ENCODE measurements around the gene TRAF2.
A peak's percentile ranks its signal among the peaks of the same experiment; 100 is the strongest.

TRAF2 gene

DNA sequence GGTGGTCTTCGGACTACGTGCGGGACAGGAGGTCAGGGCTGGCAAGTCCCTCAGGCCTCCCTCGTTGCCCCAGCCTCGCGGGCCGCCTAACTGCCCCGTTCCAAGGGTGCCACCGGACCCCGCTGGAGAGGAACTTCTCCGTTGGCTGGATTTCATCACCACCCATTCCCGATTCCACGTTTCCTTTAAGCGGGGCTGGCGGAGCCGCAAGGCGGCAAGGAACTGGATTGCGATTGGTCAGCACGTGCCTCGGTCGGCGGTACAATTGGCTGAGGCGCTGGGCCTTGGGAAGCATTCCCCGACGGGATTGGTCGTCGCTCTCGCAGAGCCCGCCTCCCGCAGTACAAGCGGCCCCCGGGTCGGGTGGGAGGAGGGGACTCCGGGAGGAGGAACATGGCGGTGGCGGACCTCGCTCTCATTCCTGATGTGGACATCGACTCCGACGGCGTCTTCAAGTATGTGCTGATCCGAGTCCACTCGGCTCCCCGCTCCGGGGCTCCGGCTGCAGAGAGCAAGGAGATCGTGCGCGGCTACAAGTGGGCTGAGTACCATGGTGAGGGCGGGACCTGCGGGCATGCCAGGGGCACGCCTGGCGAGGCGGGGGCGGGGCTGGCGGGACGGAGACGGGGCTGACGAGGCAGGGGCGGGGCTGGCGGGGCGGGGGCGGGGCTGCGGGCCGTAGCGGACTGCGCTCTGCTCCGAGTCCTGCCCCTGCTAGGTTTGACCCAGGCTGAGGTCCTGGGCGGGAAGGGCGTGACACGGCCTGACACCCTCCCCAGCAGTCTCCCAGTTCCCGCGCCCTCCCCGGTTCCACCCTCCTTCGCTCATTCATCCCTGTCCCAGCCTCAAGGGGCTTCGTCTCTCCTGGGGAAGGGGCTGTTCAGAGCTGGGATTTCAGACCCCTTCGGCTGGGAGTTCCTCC lies 37.0 kb upstream of the TRAF2 start, which contains the start of gene PHPT1:
PHPT1 (plus strand) TSS at position 372 of the 922 bp plus-strand sequence; CDS start at position 394, 22 bp downstream.
- H3K9me3 ChIP-seq (ENCODE audit: control insufficient read depth, insufficient read depth, low read length): no peaks in the 10 kb centered on the region
- peak within 1 kb of the TSS; percentile 95 for H3K27ac ChIP-seq (ENCODE audit: low read depth, low read length)
- peaks cover 7% of the 10 kb centered on the region; the same call in 1 of the 2 replicates for H3K4me1 ChIP-seq (ENCODE audit: control insufficient read depth, insufficient read depth, low read length)
- H3K27me3 ChIP-seq (ENCODE audit: control insufficient read depth, insufficient read depth, low read length): no peaks in the 10 kb centered on the region
- peaks cover 20% of the 10 kb centered on the region for H3K36me3 ChIP-seq (ENCODE audit: control insufficient read depth, insufficient read depth, low read length)
- peak within 1 kb of the TSS; percentile 83 for H3K4me3 ChIP-seq (ENCODE audit: low read depth, low read length)
- H3K9ac ChIP-seq (ENCODE audit: low read depth, low read length): peak within 1 kb of the TSS; percentile 88

DNA sequence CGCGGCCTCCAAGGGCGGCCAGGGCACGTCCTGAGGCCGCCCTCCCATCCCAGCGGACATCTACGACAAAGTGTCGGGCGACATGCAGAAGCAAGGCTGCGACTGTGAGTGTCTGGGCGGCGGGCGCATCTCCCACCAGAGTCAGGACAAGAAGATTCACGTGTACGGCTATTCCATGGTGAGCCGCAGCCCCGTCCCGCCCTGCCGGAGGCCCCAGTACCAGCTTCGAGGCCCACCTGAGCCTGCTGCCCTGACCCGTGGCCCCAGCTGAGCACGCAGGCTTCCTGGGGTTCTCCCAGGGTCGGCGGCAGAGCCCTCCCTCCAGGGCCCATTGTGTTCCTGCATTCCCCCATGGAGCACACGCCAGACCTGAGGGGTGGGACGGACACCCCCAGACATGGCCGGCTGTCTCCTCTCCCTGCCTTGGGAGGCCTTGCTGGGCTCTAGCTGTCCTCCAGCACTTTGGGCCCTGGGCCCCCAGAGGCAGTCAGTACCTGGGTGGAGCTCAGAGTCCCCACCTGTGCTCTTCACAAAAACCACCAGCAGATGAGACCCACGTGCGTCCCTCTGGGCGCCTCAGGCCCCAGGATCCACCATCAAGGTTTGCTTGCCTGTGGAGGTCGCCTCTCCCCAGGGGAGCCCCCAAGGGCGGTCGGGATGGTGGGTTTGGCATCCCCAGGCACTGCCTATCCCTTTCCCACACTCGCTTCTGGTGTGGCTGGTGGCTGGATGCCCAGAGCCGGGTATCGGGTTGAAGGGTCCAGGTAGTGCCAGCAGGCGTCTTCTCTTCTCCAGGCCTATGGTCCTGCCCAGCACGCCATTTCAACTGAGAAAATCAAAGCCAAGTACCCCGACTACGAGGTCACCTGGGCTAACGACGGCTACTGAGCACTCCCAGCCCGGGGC lies 36.1 kb upstream of the TRAF2 start:
- Histone ChIP-seq H3K4me1 (ENCODE audit: control insufficient read depth, insufficient read depth, low read length) (peaks cover 7% of the 10 kb centered on the region; the same call in 1 of the 2 replicates), H3K9me3 (ENCODE audit: control insufficient read depth, insufficient read depth, low read length) (no peaks in the 10 kb centered on the region), H3K27ac (ENCODE audit: low read depth, low read length) (peak overlapping the region; percentile 95), H3K27me3 (ENCODE audit: control insufficient read depth, insufficient read depth, low read length) (no peaks in the 10 kb centered on the region), H3K9ac (ENCODE audit: low read depth, low read length) (no peak overlapping the region), H3K36me3 (ENCODE audit: control insufficient read depth, insufficient read depth, low read length) (peaks cover 20% of the 10 kb centered on the region), H3K4me3 (ENCODE audit: low read depth, low read length) (peak overlapping the region; percentile 83)

DNA sequence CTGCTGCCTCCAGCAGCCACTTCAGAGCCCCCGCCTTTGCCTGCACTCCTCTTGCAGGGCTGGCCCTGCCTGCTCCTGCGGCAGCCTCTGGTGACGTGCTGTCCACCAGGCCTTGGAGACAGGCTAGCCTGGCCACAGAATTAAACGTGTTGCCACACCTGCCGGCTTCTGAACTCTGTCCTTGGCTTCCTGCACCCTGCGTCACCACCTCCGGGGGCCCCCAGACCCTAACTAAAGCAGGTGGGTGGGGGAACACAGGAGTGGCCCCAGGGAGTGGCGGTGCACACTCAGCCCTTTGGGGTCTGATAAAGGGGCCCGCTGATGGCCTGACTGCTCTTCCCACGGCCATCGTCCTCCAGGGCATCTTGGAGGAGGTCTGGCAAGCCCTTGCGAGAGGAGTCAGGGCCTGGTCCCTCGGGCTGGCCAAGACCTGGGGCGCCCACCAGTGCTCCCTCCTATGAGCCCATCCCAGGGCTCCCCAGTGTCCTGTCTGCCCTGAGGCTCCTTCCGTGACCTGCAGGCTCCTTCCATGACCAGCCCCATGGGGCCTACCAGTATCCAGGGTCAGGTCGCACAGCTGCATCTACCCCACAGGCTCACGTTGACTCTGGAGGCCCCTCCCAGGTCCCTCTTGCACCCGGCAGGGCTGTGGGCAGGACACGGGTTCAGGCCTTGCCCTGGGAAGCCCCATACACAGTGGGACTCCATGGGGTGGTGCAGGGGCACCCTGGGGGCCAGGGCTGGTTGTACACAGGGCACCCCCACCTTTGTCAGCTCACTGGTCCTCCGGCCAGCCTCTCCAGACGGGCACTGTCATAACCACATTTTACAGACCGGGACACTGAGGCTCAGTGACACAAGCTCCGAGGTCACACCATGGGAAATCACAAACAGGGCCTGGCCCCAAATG lies 35.2 kb upstream of the TRAF2 start:
- Histone ChIP-seq H3K4me3 (ENCODE audit: low read depth, low read length) (no peak overlapping the region), H3K27ac (ENCODE audit: low read depth, low read length) (no peak overlapping the region), H3K27me3 (ENCODE audit: control insufficient read depth, insufficient read depth, low read length) (no peaks in the 10 kb centered on the region), H3K9ac (ENCODE audit: low read depth, low read length) (no peak overlapping the region), H3K4me1 (ENCODE audit: control insufficient read depth, insufficient read depth, low read length) (peaks cover 7% of the 10 kb centered on the region; the same call in 1 of the 2 replicates), H3K36me3 (ENCODE audit: control insufficient read depth, insufficient read depth, low read length) (peaks cover 20% of the 10 kb centered on the region), H3K9me3 (ENCODE audit: control insufficient read depth, insufficient read depth, low read length) (no peaks in the 10 kb centered on the region)

DNA sequence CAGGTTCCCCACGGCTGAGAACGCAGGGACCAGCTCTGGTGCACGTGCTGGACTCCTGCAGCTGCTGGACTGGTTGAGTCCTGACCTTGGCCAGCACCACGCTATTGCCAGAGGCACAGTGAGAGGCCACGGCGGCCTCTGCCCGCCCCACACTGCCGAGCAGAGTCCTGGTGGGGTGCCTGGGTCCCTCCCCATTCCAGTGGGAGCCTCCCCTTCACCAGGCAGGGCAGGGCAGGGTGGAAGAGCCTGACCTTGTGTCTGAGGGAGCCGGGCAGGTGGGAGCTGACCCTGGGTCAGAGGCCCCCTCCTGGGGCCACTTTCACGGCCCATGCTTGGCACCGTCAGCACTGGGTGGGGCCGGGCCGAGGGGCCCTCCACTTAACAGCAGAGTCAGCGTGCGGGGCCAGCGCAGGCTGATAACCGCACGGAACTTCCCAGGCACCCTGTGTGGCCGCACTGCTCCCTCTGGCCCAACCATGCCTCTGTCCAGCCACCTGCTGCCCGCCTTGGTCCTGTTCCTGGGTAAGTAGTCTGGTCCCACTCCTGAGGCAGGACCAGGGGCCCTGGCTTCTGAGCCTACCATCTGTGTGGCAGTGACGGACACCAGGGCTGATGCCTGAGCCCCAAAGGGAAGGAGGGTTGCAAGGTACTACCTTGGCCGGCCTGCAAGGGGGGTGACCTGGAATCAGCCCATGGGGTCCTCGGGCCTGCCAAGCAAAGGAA lies 34.2 kb upstream of the TRAF2 start, which contains the start of gene MAMDC4:
MAMDC4 (plus strand) TSS at position 406 of the 723 bp plus-strand sequence; CDS start at position 477, 71 bp downstream.
- H3K27me3 ChIP-seq (ENCODE audit: control insufficient read depth, insufficient read depth, low read length): no peaks in the 10 kb centered on the region
- peaks cover 20% of the 10 kb centered on the region for H3K36me3 ChIP-seq (ENCODE audit: control insufficient read depth, insufficient read depth, low read length)
- H3K9me3 ChIP-seq (ENCODE audit: control insufficient read depth, insufficient read depth, low read length): no peaks in the 10 kb centered on the region
- H3K4me1 ChIP-seq (ENCODE audit: control insufficient read depth, insufficient read depth, low read length): peaks cover 7% of the 10 kb centered on the region; the same call in 1 of the 2 replicates
- no peak within 1 kb of the TSS for H3K9ac ChIP-seq (ENCODE audit: low read depth, low read length)
- H3K27ac ChIP-seq (ENCODE audit: low read depth, low read length): no peak within 1 kb of the TSS
- no peak within 1 kb of the TSS for H3K4me3 ChIP-seq (ENCODE audit: low read depth, low read length)

DNA sequence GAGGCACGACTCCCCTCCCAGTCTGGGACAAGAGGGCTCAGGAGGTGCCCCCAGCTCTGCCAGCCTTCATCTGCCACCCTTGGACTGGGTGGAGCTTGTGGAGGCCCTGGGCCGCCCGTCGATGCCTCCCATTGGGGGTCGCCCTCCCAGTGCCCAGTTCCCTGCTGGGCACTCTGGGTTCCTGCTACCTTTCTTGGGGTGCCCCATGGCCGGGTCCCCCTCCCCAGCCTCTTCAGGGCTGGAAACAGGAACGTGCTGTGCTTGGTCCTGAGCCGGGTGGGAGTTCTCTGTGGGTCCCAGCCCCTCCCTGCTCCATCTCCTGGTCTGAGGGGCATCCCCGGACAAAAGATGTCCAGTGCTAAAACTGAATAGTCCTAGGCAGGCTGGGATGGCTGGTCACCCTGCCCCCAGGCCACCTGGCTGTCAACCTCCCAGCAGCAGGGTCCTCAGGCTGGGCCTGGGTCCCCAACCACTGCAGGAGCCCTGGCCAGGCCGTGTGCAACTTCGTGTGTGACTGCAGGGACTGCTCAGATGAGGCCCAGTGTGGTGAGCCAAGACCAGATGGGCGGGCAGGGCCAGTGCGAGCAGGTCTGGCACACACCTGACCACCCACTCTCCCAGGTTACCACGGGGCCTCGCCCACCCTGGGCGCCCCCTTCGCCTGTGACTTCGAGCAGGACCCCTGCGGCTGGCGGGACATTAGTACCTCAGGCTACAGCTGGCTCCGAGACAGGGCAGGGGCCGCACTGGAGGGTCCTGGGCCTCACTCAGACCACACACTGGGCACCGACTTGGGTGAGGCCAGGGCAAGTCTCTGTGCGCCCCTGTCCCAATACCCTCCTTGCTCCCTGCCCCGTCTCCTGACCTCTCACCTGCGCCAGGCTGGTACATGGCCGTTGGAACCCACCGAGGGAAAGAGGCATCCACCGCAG lies 33.4 kb upstream of the TRAF2 start:
- Histone ChIP-seq H3K36me3 (ENCODE audit: control insufficient read depth, insufficient read depth, low read length) (peaks cover 20% of the 10 kb centered on the region), H3K9ac (ENCODE audit: low read depth, low read length) (no peak overlapping the region), H3K27ac (ENCODE audit: low read depth, low read length) (no peak overlapping the region), H3K4me3 (ENCODE audit: low read depth, low read length) (no peak overlapping the region), H3K27me3 (ENCODE audit: control insufficient read depth, insufficient read depth, low read length) (no peaks in the 10 kb centered on the region), H3K9me3 (ENCODE audit: control insufficient read depth, insufficient read depth, low read length) (no peaks in the 10 kb centered on the region), H3K4me1 (ENCODE audit: control insufficient read depth, insufficient read depth, low read length) (peaks cover 7% of the 10 kb centered on the region; the same call in 1 of the 2 replicates)

DNA sequence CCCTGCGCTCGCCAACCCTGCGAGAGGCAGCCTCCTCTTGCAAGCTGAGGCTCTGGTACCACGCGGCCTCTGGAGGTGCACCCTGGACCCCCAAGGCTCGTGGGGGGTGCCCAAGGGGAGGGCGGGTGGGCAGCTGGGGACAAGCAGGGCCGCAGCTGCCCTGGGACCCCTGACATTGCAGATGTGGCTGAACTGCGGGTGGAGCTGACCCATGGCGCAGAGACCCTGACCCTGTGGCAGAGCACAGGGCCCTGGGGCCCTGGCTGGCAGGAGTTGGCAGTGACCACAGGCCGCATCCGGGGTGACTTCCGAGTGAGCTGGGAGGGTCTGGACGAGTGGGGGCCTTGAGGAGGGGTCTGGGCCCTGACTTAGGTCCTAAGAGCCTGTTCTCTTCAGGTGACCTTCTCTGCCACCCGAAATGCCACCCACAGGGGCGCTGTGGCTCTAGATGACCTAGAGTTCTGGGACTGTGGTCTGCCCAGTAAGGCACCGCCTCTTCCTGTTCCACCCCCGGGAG lies 32.7 kb upstream of the TRAF2 start:
- Histone ChIP-seq H3K4me3 (ENCODE audit: low read depth, low read length) (no peak overlapping the region), H3K9ac (ENCODE audit: low read depth, low read length) (no peak overlapping the region), H3K27me3 (ENCODE audit: control insufficient read depth, insufficient read depth, low read length) (no peaks in the 10 kb centered on the region), H3K9me3 (ENCODE audit: control insufficient read depth, insufficient read depth, low read length) (no peaks in the 10 kb centered on the region), H3K36me3 (ENCODE audit: control insufficient read depth, insufficient read depth, low read length) (peaks cover 20% of the 10 kb centered on the region), H3K27ac (ENCODE audit: low read depth, low read length) (no peak overlapping the region), H3K4me1 (ENCODE audit: control insufficient read depth, insufficient read depth, low read length) (peaks cover 7% of the 10 kb centered on the region; the same call in 1 of the 2 replicates)

DNA sequence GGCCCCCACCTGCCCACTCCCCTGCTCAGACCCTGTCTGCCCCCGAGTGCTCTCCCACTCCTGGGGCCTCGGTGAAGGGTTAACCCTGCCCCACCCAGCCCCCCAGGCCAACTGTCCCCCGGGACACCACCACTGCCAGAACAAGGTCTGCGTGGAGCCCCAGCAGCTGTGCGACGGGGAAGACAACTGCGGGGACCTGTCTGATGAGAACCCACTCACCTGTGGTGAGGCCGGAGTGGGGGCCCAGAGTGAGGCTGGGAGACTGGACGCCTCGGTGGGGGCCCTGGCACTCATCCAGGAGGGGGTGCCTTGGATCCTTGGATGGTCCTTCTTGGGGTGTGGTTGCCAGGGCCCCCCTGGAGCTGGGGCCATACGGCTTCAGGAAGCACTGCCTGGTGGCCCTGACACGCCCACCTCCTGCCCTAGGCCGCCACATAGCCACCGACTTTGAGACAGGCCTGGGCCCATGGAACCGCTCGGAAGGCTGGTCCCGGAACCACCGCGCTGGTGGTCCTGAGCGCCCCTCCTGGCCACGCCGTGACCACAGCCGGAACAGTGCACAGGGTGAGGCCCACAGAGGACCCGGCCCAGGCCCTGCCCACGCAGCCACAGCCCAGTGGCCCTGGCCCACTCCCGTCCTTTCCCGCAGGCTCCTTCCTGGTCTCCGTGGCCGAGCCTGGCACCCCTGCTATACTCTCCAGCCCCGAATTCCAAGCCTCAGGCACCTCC lies 32.0 kb upstream of the TRAF2 start:
- Histone ChIP-seq H3K4me1 (ENCODE audit: control insufficient read depth, insufficient read depth, low read length) (peaks cover 7% of the 10 kb centered on the region; the same call in 1 of the 2 replicates), H3K36me3 (ENCODE audit: control insufficient read depth, insufficient read depth, low read length) (peaks cover 20% of the 10 kb centered on the region)

DNA sequence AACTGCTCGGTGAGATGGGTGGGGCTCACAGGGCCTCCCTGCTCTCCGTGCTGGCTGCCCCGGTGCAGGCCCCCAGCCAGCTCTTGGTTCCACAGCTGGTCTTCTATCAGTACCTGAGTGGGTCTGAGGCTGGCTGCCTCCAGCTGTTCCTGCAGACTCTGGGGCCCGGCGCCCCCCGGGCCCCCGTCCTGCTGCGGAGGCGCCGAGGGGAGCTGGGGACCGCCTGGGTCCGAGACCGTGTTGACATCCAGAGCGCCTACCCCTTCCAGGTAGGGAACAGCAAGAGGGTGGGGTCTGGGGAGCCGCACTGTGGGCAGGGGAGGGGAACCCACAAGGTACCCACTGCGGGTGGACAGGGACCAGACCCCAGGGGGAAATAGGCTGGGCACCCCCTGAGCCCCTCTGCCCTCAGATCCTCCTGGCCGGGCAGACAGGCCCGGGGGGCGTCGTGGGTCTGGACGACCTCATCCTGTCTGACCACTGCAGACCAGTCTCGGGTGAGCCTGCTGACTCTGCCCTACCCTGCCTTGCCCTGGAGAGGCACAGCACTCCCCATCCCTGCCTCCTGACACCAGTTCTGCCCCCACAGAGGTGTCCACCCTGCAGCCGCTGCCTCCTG lies 31.4 kb upstream of the TRAF2 start:
- H3K9me3 ChIP-seq (ENCODE audit: control insufficient read depth, insufficient read depth, low read length): no peaks in the 10 kb centered on the region
- no peak overlapping the region for H3K27ac ChIP-seq (ENCODE audit: low read depth, low read length)
- H3K27me3 ChIP-seq (ENCODE audit: control insufficient read depth, insufficient read depth, low read length): no peaks in the 10 kb centered on the region
- peaks cover 5% of the 10 kb centered on the region; the same call in 1 of the 2 replicates for H3K4me1 ChIP-seq (ENCODE audit: control insufficient read depth, insufficient read depth, low read length)
- H3K4me3 ChIP-seq (ENCODE audit: low read depth, low read length): no peak overlapping the region
- peaks cover 23% of the 10 kb centered on the region for H3K36me3 ChIP-seq (ENCODE audit: control insufficient read depth, insufficient read depth, low read length)
- H3K9ac ChIP-seq (ENCODE audit: low read depth, low read length): no peak overlapping the region

More for the DNA sequence above, 32.0 kb upstream of the TRAF2 start:
- Histone ChIP-seq H3K27ac (ENCODE audit: low read depth, low read length) (no peak overlapping the region), H3K4me3 (ENCODE audit: low read depth, low read length) (no peak overlapping the region), H3K9ac (ENCODE audit: low read depth, low read length) (no peak overlapping the region), H3K27me3 (ENCODE audit: control insufficient read depth, insufficient read depth, low read length) (no peaks in the 10 kb centered on the region), H3K9me3 (ENCODE audit: control insufficient read depth, insufficient read depth, low read length) (no peaks in the 10 kb centered on the region)

Data from HUES48 (cell line).